ENCODE data around the gene MYLK. TPM values are rescaled to one million over a fixed set of nuclear protein-coding genes. Genes with fewer than 3 reads are reported as not detected.

MYLK gene
- total RNA-seq, 2 experiments from 2014 or later = 0.22 TPM; not detected in 1

DNA sequence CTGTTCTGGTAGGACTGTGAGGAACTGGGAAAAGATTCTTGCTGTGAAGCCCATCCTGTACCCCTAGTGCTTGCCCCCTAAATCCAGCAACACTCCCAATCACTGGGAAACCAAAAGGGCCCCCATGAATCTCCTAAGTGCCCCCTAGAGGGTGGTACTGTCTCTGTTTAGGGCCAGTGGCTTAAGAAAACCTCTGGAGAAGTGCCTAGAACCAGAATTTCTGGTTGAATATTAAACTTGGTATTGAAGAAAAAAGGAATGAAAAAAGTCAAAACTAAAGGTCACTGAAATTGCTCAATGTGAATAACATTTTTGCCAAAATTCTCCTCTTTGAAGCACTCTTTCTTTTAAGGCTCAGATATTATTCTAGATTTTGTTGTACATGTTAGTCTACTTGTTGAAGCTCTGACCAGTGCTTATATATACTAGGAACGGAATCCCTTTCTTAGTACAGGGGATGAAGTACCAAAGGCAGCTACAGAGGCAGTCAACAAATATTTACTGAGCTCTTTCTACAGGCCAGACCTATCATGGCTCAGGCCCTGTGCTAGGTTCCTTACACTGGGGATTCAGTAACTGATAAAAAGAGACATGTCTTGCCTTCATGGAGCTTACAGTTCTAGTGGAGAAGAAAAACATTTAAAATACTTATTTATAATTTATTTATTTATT, 138.8 kb downstream of the MYLK start:
- no peaks in the 10 kb centered on the region for H3K36me3 Mint-ChIP-seq (ENCODE audit: low read depth)
- no peak overlapping the region for H3K4me3 ChIP-seq (ENCODE audit: low read length)
- no peaks in the 10 kb centered on the region for H3K9me3 ChIP-seq (ENCODE audit: control insufficient read depth in 1 of 2, insufficient read depth in 1 of 2, low read length in 2 of 2)
- no peaks in the 10 kb centered on the region for H3K9me3 Mint-ChIP-seq
- ChIA-PET CTCF (no interaction called here), POLR2A (no interaction called here)
- H3K27me3 ChIP-seq (ENCODE audit: control insufficient read depth in 1 of 2, insufficient read depth in 2 of 2, low read length in 2 of 2) = peaks cover 0 to 3% of the 10 kb centered on the region in 2 experiments
- no peaks in the 10 kb centered on the region for H3K27me3 Mint-ChIP-seq
- no peak overlapping the region for H3K27ac Mint-ChIP-seq
- H3K4me1 Mint-ChIP-seq (ENCODE audit: low read depth) = no peaks in the 10 kb centered on the region
- ATAC-seq (ENCODE audit: poor library complexity) (no peak), DNase-seq (no peak)
- no peaks in the 10 kb centered on the region for H3K4me1 ChIP-seq (ENCODE audit: insufficient read depth, low read length)
- intact Hi-C loops (cut with DNase I, micrococcal nuclease) = no loop called here
- TF ChIP-seq, protein P1, sequence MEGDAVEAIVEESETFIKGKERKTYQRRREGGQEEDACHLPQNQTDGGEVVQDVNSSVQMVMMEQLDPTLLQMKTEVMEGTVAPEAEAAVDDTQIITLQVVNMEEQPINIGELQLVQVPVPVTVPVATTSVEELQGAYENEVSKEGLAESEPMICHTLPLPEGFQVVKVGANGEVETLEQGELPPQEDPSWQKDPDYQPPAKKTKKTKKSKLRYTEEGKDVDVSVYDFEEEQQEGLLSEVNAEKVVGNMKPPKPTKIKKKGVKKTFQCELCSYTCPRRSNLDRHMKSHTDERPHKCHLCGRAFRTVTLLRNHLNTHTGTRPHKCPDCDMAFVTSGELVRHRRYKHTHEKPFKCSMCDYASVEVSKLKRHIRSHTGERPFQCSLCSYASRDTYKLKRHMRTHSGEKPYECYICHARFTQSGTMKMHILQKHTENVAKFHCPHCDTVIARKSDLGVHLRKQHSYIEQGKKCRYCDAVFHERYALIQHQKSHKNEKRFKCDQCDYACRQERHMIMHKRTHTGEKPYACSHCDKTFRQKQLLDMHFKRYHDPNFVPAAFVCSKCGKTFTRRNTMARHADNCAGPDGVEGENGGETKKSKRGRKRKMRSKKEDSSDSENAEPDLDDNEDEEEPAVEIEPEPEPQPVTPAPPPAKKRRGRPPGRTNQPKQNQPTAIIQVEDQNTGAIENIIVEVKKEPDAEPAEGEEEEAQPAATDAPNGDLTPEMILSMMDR (IDR thresholded peaks at IDR 0.05) = no peak
- H3K4me3 Mint-ChIP-seq = no peak overlapping the region
- no peak overlapping the region for H3K27ac ChIP-seq (ENCODE audit: low read depth in 1 of 2, low read length in 2 of 2)
- no peaks in the 10 kb centered on the region for H3K36me3 ChIP-seq (ENCODE audit: insufficient read depth, low read length)

DNA sequence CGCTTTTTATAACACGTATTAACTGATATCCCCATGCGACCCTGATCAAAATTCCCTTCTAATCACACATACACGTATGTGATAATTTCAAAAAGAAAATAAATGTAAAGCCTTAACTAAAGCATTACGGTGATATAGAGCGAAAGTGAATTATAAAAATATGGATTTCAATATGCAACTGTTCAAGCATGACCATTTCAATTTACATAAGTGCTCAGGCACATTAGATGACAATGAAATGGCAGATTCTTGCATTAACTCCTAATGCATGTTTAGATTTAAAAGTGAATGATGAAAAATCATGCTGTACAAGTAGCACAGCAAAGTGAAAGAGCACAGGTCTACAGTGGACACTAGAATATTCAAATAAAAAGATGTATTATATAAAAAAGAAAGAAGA, 140.1 kb downstream of the MYLK start:
- intact Hi-C loops (cut with DNase I, micrococcal nuclease) = no loop called here
- no peak for ATAC-seq (ENCODE audit: poor library complexity)
- Mint-ChIP-seq H3K36me3 (ENCODE audit: low read depth) (no peaks in the 10 kb centered on the region), H3K27ac (no peak overlapping the region), H3K9me3 (no peaks in the 10 kb centered on the region), H3K4me3 (no peak overlapping the region), H3K4me1 (ENCODE audit: low read depth) (no peaks in the 10 kb centered on the region), H3K27me3 (no peaks in the 10 kb centered on the region)
- H3K27ac ChIP-seq (ENCODE audit: low read depth in 1 of 2, low read length in 2 of 2) = no peak overlapping the region
- TF ChIP-seq, protein P1 (IDR thresholded peaks at IDR 0.05) = no peak
- no peak overlapping the region for H3K4me3 ChIP-seq (ENCODE audit: low read length)
- no peaks in the 10 kb centered on the region for H3K36me3 ChIP-seq (ENCODE audit: insufficient read depth, low read length)
- H3K4me1 ChIP-seq (ENCODE audit: insufficient read depth, low read length) = no peaks in the 10 kb centered on the region
- ChIA-PET POLR2A (no interaction called here), CTCF (no interaction called here)
- peaks cover 0 to 4% of the 10 kb centered on the region in 2 experiments for H3K27me3 ChIP-seq (ENCODE audit: control insufficient read depth in 1 of 2, insufficient read depth in 2 of 2, low read length in 2 of 2)
- no peaks in the 10 kb centered on the region for H3K9me3 ChIP-seq (ENCODE audit: control insufficient read depth in 1 of 2, insufficient read depth in 1 of 2, low read length in 2 of 2)
- DNase-seq = no peak

DNA sequence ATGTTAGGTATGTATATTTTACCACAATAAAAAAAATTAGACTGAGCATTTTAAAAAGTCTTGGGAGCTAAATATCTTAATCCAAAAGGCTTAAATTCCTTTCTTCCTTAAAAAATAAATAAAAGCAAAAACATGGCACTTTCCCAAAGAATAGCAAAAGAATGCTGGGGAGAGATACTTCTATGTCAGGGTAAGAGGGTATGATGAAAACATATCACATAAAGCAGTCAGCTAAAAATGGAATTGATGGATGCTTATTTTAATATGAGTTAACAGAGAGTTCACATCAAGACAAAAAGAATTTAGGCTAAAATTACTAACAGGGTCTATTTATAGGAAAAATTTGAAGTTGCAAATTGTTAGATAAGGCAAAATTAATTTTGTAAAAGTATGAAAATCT, 141.0 kb downstream of the MYLK start:
- Histone ChIP-seq H3K4me3 (ENCODE audit: low read length) (no peak overlapping the region), H3K36me3 (ENCODE audit: insufficient read depth, low read length) (no peaks in the 10 kb centered on the region), H3K9me3 (ENCODE audit: control insufficient read depth in 1 of 2, insufficient read depth in 1 of 2, low read length in 2 of 2) (no peaks in the 10 kb centered on the region), H3K4me1 (ENCODE audit: insufficient read depth, low read length) (no peaks in the 10 kb centered on the region), H3K27me3 (ENCODE audit: control insufficient read depth in 1 of 2, insufficient read depth in 2 of 2, low read length in 2 of 2) (peaks cover 0 to 5% of the 10 kb centered on the region in 2 experiments), H3K27ac (ENCODE audit: low read depth in 1 of 2, low read length in 2 of 2) (no peak overlapping the region)
- ChIA-PET POLR2A (no interaction called here), CTCF (no interaction called here)
- Mint-ChIP-seq H3K27ac (no peak overlapping the region), H3K9me3 (no peaks in the 10 kb centered on the region), H3K4me1 (ENCODE audit: low read depth) (no peaks in the 10 kb centered on the region), H3K27me3 (no peaks in the 10 kb centered on the region), H3K36me3 (ENCODE audit: low read depth) (no peaks in the 10 kb centered on the region), H3K4me3 (no peak overlapping the region)
- ATAC-seq (ENCODE audit: poor library complexity) (no peak), DNase-seq (no peak)
- intact Hi-C loops (cut with DNase I, micrococcal nuclease) = no loop called here
- TF ChIP-seq, protein P1 (IDR thresholded peaks at IDR 0.05) = no peak
